Kidney (tissue), 14 donors: Measurements from ENCODE around the gene FCN2. TPM values are rescaled to one million over a fixed set of nuclear protein-coding genes. Genes with fewer than 3 reads are reported as not detected.
A peak's percentile ranks its signal among the peaks of the same experiment; 100 is the strongest.

Source experiments
- DNase-seq, 5 donors: peaks; one replicate each; pipeline ENCODE4 v3.0.0-alpha.2; 2013 to 2020
- FAIRE-seq: peaks from 2 replicates; lab custom pipeline; 2012; peaks lifted over from hg19 to GRCh38; lab: Jason Lieb, UNC
- H3K27ac ChIP-seq, 2 donors: one replicate each; pipeline ENCODE4 v1.7.0; 2013; ENCODE audit warnings: low read depth in 2 of 2, low read length in 2 of 2, inconsistent platforms in 1 of 2
- H3K27me3 ChIP-seq: one replicate; pipeline ENCODE4 v1.7.1; 2013; ENCODE audit warnings: low read length, inconsistent platforms; ENCODE audit not compliant: control insufficient read depth, insufficient read depth
- H3K36me3 ChIP-seq, 3 donors: one replicate each; pipeline versions ENCODE4 v1.7.0 to v1.7.1; 2013; ENCODE audit warnings: low read length in 3 of 3, control low read depth in 1 of 3, inconsistent platforms in 1 of 3; ENCODE audit not compliant: insufficient read depth in 3 of 3, control insufficient read depth in 2 of 3
- H3K4me1 ChIP-seq, 3 donors: one replicate each; pipeline versions ENCODE4 v1.7.0 to v1.7.1; 2013; ENCODE audit warnings: low read length in 3 of 3, inconsistent platforms in 1 of 3, low read depth in 1 of 3; ENCODE audit not compliant: control insufficient read depth in 2 of 3, insufficient read depth in 2 of 3
- H3K4me3 ChIP-seq, 3 donors: one replicate each; pipeline versions ENCODE4 v1.7.0 to v1.8.1; 2013; ENCODE audit warnings: low read length in 3 of 3, control low read depth in 1 of 3, inconsistent platforms in 1 of 3
- H3K9ac ChIP-seq, 3 donors: one replicate each; pipeline versions ENCODE4 v1.7.0 to v1.7.1; 2013; ENCODE audit warnings: low read length in 3 of 3, control low read depth in 1 of 3, inconsistent platforms in 1 of 3
- H3K9me3 ChIP-seq, 3 donors: one replicate each; pipeline versions ENCODE4 v1.7.0 to v1.7.1; 2013; ENCODE audit warnings: low read length in 3 of 3, control low read depth in 1 of 3, inconsistent platforms in 1 of 3; ENCODE audit not compliant: control insufficient read depth in 2 of 3, insufficient read depth in 1 of 3
- intact Hi-C: fragments of 100-400 bp; cut with DNase I; formaldehyde crosslinking; loops from one replicate; pipeline ENCODE4 v1.11.1; 2022
- polyA plus RNA-seq: library from polyadenylated mRNA; stranded (reverse); fragments of 350-450 nt; fragmentation: Illumina TruSeq; extraction: RNeasy Lipid Tissue Mini Kit (QIAGEN cat#74804); gene quantifications from one replicate; pipeline ENCODE4 v1.2.3, GENCODE V29; 2014; ENCODE audit warnings: low read depth, low replicate concordance; ENCODE audit not compliant: insufficient read depth
- total RNA-seq: library from RNA; stranded (reverse); fragmentation: NEBNext Ultra II Directional; extraction: Animal tissue kit (Norgen Biotek cat#: 25700); gene quantifications from one replicate; pipeline ENCODE4 v1.2.1, GENCODE V29; 2021
- TF ChIP-seq, protein P1 (sequence below): IDR thresholded peaks from 3 replicates; pipeline ENCODE4 v1.5.1; 2012; ENCODE audit warnings: mild to moderate bottlenecking, moderate library complexity, borderline replicate concordance; ENCODE audit not compliant: insufficient read depth; ENCODE audit errors: extremely low read depth
- donor health status: control.
- donor health status: control.
- donor health status: control.
- donor health status: control.
- donor health status: control.
- donor health status: DM: yes; HTN: yes; CAD: no.
- donor health status: Normal renal cell carcinoma (clear cell type).

FCN2 gene
- total and polyA plus RNA-seq, 2 donors from 2014 or later, result 2.8 to 3.6 TPM

GRCh38 chr9:134932171-134932570 is 51.6 kb downstream of the FCN2 start:
- intact Hi-C loops, result no loop called here
- Histone ChIP-seq H3K27me3 (no peaks in the 10 kb centered on the region), H3K36me3 (no peaks in the 10 kb centered on the region), H3K9ac (no peak overlapping the region), H3K9me3 (no peaks in the 10 kb centered on the region), H3K4me1 (no peaks in the 10 kb centered on the region), H3K27ac (no peak overlapping the region), H3K4me3 (no peak overlapping the region)
- no peak for FAIRE-seq
- peak in 1 of 5 donors; percentile 26 for DNase-seq
- TF ChIP-seq, protein P1, sequence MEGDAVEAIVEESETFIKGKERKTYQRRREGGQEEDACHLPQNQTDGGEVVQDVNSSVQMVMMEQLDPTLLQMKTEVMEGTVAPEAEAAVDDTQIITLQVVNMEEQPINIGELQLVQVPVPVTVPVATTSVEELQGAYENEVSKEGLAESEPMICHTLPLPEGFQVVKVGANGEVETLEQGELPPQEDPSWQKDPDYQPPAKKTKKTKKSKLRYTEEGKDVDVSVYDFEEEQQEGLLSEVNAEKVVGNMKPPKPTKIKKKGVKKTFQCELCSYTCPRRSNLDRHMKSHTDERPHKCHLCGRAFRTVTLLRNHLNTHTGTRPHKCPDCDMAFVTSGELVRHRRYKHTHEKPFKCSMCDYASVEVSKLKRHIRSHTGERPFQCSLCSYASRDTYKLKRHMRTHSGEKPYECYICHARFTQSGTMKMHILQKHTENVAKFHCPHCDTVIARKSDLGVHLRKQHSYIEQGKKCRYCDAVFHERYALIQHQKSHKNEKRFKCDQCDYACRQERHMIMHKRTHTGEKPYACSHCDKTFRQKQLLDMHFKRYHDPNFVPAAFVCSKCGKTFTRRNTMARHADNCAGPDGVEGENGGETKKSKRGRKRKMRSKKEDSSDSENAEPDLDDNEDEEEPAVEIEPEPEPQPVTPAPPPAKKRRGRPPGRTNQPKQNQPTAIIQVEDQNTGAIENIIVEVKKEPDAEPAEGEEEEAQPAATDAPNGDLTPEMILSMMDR, result no peak

GRCh38 chr9:134932606-134933005 is 52.0 kb downstream of the FCN2 start:
- intact Hi-C loops, result no loop called here
- no peaks in the 10 kb centered on the region for H3K36me3 ChIP-seq
- no peaks in the 10 kb centered on the region for H3K27me3 ChIP-seq
- no peak for DNase-seq
- H3K4me3 ChIP-seq, result no peak overlapping the region
- no peaks in the 10 kb centered on the region for H3K9me3 ChIP-seq
- TF ChIP-seq, protein P1, result no peak
- no peaks in the 10 kb centered on the region for H3K4me1 ChIP-seq
- H3K9ac ChIP-seq, result no peak overlapping the region
- H3K27ac ChIP-seq, result no peak overlapping the region
- FAIRE-seq, result no peak

DNA sequence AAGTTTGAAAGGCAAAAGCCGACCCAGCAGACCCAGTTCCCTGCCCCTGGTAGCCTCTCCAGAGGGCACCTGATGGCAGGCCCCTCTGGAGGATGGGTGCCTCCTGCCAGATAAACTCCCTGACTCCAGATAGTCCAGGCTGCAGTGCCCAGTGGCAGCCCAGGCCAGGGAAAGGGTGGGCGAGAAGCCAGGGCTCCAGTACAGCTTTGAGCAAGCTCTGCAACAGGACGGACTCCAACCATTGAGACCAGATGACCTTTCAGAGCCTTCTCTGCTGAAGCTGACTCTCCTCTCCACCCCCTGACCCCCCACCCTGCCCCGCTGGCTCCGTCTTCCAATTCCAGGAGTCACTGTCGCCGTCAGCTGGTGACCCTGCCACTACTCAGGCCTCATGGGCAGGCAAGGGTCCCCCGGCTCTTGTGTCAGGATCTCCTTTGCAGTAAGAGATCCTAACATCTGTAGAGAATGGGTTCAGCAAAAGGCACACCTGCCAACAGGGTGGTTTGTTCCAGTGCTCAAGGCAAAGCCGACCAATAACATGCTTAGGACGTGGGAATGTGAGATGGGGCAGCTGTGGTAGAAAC is 52.6 kb downstream of the FCN2 start:
- DNase-seq (peak in 1 of 5 donors; percentile 37), FAIRE-seq (no peak)
- Histone ChIP-seq H3K4me3 (no peak overlapping the region), H3K36me3 (no peaks in the 10 kb centered on the region), H3K9me3 (no peaks in the 10 kb centered on the region), H3K9ac (no peak overlapping the region), H3K27me3 (no peaks in the 10 kb centered on the region), H3K4me1 (no peaks in the 10 kb centered on the region), H3K27ac (no peak overlapping the region)
- intact Hi-C loops, result no loop called here
- TF ChIP-seq, protein P1, result no peak
